NT2/D1 (cell line): Measurements from ENCODE around the gene HSD3B1.

Source experiments
- SUZ12 ChIP-seq: IDR thresholded peaks from 2 replicates; pipeline ENCODE4 v1.6.1; 2011; ENCODE audit not compliant: insufficient read length, insufficient read depth; ENCODE audit errors: extremely low read depth
- YY1 ChIP-seq: IDR thresholded peaks from 2 replicates; pipeline ENCODE4 v1.6.1; 2011; ENCODE audit not compliant: insufficient read length, insufficient read depth
- ZNF274 ChIP-seq: IDR thresholded peaks from 2 replicates; pipeline ENCODE4 v1.6.1; 2011; ENCODE audit warnings: mild to moderate bottlenecking, low read depth, low read length

DNA sequence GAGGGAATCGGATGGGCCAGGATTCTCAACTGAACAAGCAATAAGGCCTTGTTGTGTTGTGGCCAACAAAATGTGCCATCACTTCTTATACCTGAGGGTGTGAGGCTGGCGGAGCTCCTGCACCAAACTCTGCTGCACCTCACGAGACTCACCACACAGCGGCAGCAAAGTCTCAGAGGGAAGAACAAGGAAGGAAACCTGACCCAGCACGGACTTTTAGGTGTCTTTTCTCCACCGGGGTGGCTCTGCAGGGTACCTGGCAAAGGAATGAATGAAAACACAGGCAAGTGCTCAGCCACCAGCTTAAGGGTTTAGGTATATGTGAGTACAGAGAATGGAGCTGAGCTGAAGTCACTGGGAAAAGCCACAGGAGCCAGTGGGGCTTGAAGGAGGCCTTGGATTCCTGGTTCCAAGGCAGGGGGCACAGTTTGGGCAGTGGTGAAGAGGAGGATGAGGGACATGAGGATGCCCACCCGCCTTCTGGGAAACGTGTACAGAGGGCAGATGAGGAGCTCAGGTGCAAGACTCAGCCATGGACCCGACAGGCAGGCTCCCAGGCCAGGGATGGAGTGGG is 31.1 kb upstream of the HSD3B1 start:
- TF ChIP-seq YY1 (no peak), ZNF274 (no peak), SUZ12 (no peak)
